Left ventricle myocardium inferior (tissue), 1 donor: ENCODE data around the gene LRRC43. TPM values are rescaled to one million over a fixed set of nuclear protein-coding genes. Genes with fewer than 3 reads are reported as not detected.
A peak's percentile ranks its signal among the peaks of the same experiment; 100 is the strongest.
"Not testable (repeated sequence)": the region's sequence is repeated elsewhere in the genome, so short reads cannot be mapped to it uniquely, and the experiment has no call there.

Source experiments
- DNase-seq: peaks from one replicate; pipeline ENCODE4 v3.0.0-alpha.2; 2020
- H3K27ac ChIP-seq: fragments of 200-600 bp; replicated peaks from 2 replicates; pipeline ENCODE4 v1.8.0; 2021
- H3K27me3 ChIP-seq: fragments of 200-600 bp; 2 replicates; pipeline ENCODE4 v1.8.0; 2021; ENCODE audit warnings: low read depth
- H3K36me3 ChIP-seq: fragments of 200-600 bp; 2 replicates; pipeline ENCODE4 v1.8.0; 2021
- H3K4me1 ChIP-seq: fragments of 200-600 bp; 2 replicates; pipeline ENCODE4 v1.8.0; 2021
- H3K4me3 ChIP-seq: fragments of 200-600 bp; 2 replicates; pipeline ENCODE4 v1.8.0; 2021; ENCODE audit warnings: mild to moderate bottlenecking, moderate library complexity
- H3K9me3 ChIP-seq: fragments of 200-600 bp; replicated peaks from 2 replicates; pipeline ENCODE4 v1.8.0; 2021
- CTCF ChIP-seq: fragments of 200-600 bp; IDR thresholded peaks from 2 replicates; pipeline ENCODE4 v1.8.0; 2021; ENCODE audit warnings: antibody characterized with exemption, mild to moderate bottlenecking, borderline replicate concordance
- intact Hi-C: fragments of 100-400 bp; cut with micrococcal nuclease; formaldehyde crosslinking; loops from one replicate; pipeline ENCODE4 v1.11.0; 2022
- total RNA-seq: library from RNA; stranded (reverse); fragmentation: NEBNext Ultra II Directional; extraction: Animal tissue kit (Norgen Biotek cat#: 25700); gene quantifications from one replicate; pipeline ENCODE4 v1.2.1, GENCODE V29; 2021
- donor health status: DM: no; HTN: yes; CAD: no; lungs with severe emphysema.

Gene LRRC43
- total RNA-seq, 1 donor from 2014 or later, result 0.74 TPM

GRCh38 chr12:122197612-122197966, 14.7 kb downstream of the LRRC43 start:
- no peak for DNase-seq
- peaks cover 11% of the 10 kb centered on the region for H3K9me3 ChIP-seq
- no peaks in the 10 kb centered on the region for H3K36me3 ChIP-seq
- intact Hi-C loops, result no loop called here
- no peak for TF ChIP-seq CTCF
- H3K4me3 ChIP-seq, result no peak overlapping the region
- peaks cover under 1% of the 10 kb centered on the region for H3K4me1 ChIP-seq
- H3K27ac ChIP-seq, result no peak overlapping the region
- H3K27me3 ChIP-seq, result peaks cover 50% of the 10 kb centered on the region

GRCh38 chr12:122199484-122200355, 16.8 kb downstream of the LRRC43 start:
- Histone ChIP-seq H3K4me3 (no peak overlapping the region), H3K27ac (no peak overlapping the region), H3K36me3 (no peaks in the 10 kb centered on the region), H3K4me1 (peaks cover 20% of the 10 kb centered on the region), H3K27me3 (peaks cover 71% of the 10 kb centered on the region), H3K9me3 (peaks cover 11% of the 10 kb centered on the region)
- intact Hi-C loops, result no loop called here
- no peak for TF ChIP-seq CTCF
- DNase-seq, result no peak

GRCh38 chr12:122200541-122201175, 17.7 kb downstream of the LRRC43 start:
- H3K27ac ChIP-seq, result no peak overlapping the region
- H3K4me1 ChIP-seq, result peaks cover 20% of the 10 kb centered on the region
- H3K4me3 ChIP-seq, result no peak overlapping the region
- intact Hi-C loops, result no loop called here
- H3K27me3 ChIP-seq, result peaks cover 79% of the 10 kb centered on the region
- no peaks in the 10 kb centered on the region for H3K36me3 ChIP-seq
- no peak for TF ChIP-seq CTCF
- DNase-seq, result no peak
- H3K9me3 ChIP-seq, result peaks cover 2% of the 10 kb centered on the region

GRCh38 chr12:122201381-122201780, 18.5 kb downstream of the LRRC43 start:
- Histone ChIP-seq H3K27me3 (peaks cover 79% of the 10 kb centered on the region), H3K9me3 (no peaks in the 10 kb centered on the region), H3K4me3 (no peak overlapping the region), H3K4me1 (peaks cover 20% of the 10 kb centered on the region), H3K27ac (no peak overlapping the region), H3K36me3 (no peaks in the 10 kb centered on the region)
- intact Hi-C loops, result no loop called here
- DNase-seq, result no peak
- TF ChIP-seq CTCF, result no peak

GRCh38 chr12:122202017-122202416, 19.1 kb downstream of the LRRC43 start:
- Histone ChIP-seq H3K27ac (no peak overlapping the region), H3K4me1 (peaks cover 20% of the 10 kb centered on the region), H3K36me3 (peaks cover 6% of the 10 kb centered on the region), H3K27me3 (peaks cover 79% of the 10 kb centered on the region), H3K9me3 (no peaks in the 10 kb centered on the region), H3K4me3 (no peak overlapping the region)
- TF ChIP-seq CTCF, result no peak
- DNase-seq, result no peak
- intact Hi-C loops, result no loop called here

- peaks cover 20% of the 10 kb centered on the region for H3K4me1 ChIP-seq
- H3K27me3 ChIP-seq, result peaks cover 77% of the 10 kb centered on the region
- H3K9me3 ChIP-seq, H3K27ac ChIP-seq, intact Hi-C loops, DNase-seq: not testable (repeated sequence)
- H3K4me3 ChIP-seq, result peak overlapping the region; percentile 76
- H3K36me3 ChIP-seq, result peaks cover 14% of the 10 kb centered on the region
These were observed 19.9 kb downstream of the LRRC43 start for GRCh38 chr12:122202811-122203210.
